ENCODE measurements around the gene ARHGEF40.
A peak's percentile ranks its signal among the peaks of the same experiment; 100 is the strongest.

- no peak for TF ChIP-seq CTCF (IDR thresholded peaks at IDR 0.05)
- peak in 1 of 2 donors; percentile 45 for TF ChIP-seq POLR2A (IDR thresholded peaks at IDR 0.05)
Measured at GRCh38 chr14:21070083-21070609, at the start of gene ARHGEF40.

Data from tibial nerve (tissue), 3 donors.